Breast epithelium (tissue), 3 donors: Measurements from ENCODE around the gene SALL1.

ENCODE experiments used
- CTCF ChIP-seq, 3 donors: fragments of 450-650 bp; IDR thresholded peaks; one replicate each; pipeline ENCODE4 v1.5.1; 2016 to 2017; ENCODE audit warnings: antibody characterized with exemption in 3 of 3, mild to moderate bottlenecking in 3 of 3, moderate library complexity in 3 of 3
- POLR2A ChIP-seq: fragments of 450-650 bp; IDR thresholded peaks from one replicate; pipeline ENCODE4 v1.6.1; 2016; ENCODE audit warnings: antibody characterized with exemption, mild to moderate bottlenecking, moderate library complexity
- POLR2AphosphoS5 ChIP-seq, 3 donors: sonication (generic); formaldehyde crosslinking; IDR thresholded peaks; one replicate each; pipeline ENCODE4 v1.6.1; 2017; ENCODE audit warnings: antibody characterized with exemption in 3 of 3

GRCh38 chr16:51166091-51166490 lies 15.0 kb upstream of the SALL1 start:
- TF ChIP-seq CTCF (IDR thresholded peaks at IDR 0.05) (no peak), POLR2AphosphoS5 (IDR thresholded peaks at IDR 0.05) (no peak), POLR2A (no peak)
